GM20431 (cell line): ENCODE results near the gene SPATA1.
"Not testable (repeated sequence)": the region's sequence is repeated elsewhere in the genome, so short reads cannot be mapped to it uniquely, and the experiment has no call there.

ENCODE experiments used
- in situ Hi-C: fragments of 300-500 bp; cut with MseI, MboI; formaldehyde crosslinking; loops from one replicate; pipeline ENCODE4 v1.15.0; 2020; ENCODE audit warnings: low sequenced_read_pairs; ENCODE audit not compliant: unreplicated experiment

Gene SPATA1

DNA sequence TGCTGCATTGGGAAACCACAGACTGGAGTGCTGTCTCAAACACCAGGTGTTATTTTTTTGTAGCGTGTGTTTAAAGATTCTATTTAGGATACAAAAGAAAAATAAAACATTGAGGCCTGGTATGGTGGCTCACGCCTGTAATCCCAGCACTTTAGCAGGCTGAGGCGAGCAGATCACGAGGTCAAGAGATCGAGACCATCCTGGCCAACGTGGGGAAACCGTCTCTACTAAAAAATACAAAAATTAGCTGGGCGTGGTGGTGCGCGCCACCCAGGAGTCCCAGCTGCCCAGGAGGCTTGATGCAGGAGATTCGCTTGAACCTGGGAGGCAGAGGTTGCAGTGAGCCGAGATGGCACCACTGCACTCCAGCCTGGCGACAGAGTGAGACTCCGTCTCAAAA, 1.7 kb downstream of the SPATA1 start:
- in situ Hi-C loops = not testable (repeated sequence)

DNA sequence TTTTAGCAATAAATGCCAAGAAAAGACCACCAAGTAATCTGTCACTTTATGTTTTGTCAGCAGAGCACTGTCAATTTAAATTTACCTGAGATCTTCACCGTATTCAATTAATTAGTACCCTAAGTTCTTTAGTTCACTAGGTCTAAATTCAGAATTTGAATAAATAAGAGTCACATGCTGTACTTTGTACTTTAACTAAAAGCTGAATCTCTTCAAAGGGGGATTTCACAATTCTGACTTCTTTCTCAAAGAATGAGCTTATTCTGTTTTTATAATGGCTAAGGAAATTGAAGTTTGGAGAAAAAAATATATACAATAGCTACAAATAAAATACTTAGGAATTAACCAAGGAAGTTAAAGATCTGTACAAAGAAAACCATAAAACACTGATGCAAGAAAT, 2.3 kb downstream of the SPATA1 start:
- in situ Hi-C loops = no loop called here

DNA sequence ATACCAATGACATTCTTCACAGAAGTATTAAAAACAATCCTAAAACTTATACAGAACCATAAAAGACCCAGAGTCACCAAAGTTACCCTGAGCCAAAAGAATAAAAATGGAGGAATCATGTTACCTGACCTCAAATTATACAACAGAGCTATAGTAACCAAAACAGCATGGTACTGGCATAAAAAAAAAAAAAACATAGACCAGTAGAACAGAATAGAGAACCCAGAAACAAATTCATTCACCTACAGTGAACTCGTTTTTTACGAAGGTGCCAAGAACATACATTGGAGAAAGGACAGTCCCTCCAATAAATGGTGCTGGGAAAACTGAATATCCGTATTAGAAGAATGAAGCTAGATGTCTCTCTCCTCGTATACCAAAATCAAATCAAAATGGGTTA, 2.8 kb downstream of the SPATA1 start:
- in situ Hi-C loops = no loop called here

GRCh38 chr1:84510165-84510564, 4.0 kb downstream of the SPATA1 start:
- in situ Hi-C loops = no loop called here

DNA sequence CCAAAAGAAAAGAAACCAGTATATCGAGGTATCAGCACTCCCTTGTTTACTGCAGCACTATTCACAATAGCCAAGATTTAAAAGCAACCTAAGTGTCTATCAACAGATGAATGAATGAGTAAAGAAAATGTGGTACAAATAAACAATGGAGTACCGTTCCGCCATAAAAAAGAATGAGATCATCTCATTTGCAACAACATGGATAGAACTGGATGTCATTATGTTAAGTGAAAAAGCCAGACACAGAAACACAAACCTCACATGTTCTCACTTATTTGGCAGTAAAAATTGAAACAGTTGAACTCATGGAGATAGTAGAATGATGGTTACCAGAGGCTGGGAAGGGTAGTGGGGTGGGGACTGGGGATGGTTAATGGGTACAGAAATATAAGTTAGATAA, 4.5 kb downstream of the SPATA1 start:
- in situ Hi-C loops = no loop called here

GRCh38 chr1:84524590-84524989, 18.4 kb downstream of the SPATA1 start:
- in situ Hi-C loops = no loop called here

DNA sequence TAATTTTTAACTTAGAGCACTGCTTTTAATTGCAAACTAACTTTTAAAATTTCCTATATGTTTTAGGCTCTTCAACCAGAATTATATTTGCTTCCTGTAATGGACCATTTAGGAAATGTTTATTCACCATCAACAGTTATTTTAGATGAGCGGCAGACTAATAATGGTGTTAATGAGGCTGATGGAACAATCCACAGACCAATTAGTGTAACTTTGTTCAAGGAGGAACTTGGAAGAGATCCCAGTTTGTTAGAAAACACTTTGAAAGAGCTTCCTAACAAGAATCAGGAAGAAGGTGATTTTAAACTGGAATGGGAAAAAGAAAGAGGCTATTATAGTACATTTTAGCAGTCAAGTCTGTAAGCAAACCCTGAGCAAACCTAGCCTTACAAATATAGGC, 19.6 kb downstream of the SPATA1 start:
- in situ Hi-C loops = no loop called here

DNA sequence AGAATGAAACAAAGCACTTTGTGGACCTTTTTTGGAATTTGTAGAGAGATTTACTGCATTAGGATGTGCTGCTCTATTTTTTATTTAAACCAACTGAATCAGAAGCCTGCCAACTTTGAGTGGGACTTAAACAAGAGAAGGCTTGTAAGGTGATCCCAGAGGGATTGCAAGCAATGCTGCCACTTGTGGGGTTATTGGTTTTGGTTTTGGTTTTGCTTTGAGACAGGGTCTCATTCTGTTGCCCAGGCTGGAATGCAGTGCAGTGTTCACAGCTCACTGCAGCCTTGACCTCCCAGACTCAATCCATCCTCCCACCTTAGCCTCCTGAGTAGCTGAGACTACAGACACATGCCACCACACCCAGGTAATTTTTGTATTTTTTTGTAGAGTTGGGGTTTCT, 32.4 kb downstream of the SPATA1 start:
- in situ Hi-C loops = no loop called here

DNA sequence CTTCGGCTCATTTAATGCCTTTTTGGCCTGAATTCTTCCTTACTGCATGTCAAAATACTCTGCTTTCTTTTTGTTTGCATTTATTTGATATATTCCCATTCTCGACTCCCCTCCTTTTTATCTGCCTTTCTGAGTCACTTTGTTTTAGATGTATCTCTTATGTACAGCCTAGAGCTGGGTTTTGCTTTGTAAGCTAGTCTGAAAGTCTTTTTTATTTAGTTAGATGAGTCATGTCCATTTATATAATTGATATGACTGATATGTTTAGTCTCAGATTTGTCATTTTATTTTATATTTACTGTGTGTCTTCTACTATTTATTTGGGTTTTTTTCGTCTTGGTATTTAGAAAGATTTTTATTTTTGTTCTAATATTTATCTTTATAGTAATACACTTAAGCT, 33.8 kb downstream of the SPATA1 start:
- in situ Hi-C loops = no loop called here

DNA sequence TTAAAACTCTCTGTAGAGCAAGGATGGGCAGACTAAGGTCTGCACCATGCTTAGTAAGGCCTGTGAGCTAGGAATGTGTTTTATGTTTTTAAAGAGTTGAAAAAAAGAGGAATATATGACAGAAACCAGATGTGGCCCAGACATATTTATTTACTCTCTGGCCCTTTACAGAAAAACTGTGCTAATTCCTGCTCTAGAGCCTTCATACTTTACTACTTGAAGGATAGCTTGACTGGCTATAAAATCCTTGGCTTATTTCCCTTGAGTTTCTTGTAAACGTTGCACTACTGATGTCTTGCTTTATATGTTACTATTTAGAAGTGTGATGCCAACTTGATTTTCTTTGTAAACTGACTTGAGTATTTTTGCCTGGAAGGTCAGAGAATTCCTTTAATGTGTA, 34.6 kb downstream of the SPATA1 start:
- in situ Hi-C loops = no loop called here

DNA sequence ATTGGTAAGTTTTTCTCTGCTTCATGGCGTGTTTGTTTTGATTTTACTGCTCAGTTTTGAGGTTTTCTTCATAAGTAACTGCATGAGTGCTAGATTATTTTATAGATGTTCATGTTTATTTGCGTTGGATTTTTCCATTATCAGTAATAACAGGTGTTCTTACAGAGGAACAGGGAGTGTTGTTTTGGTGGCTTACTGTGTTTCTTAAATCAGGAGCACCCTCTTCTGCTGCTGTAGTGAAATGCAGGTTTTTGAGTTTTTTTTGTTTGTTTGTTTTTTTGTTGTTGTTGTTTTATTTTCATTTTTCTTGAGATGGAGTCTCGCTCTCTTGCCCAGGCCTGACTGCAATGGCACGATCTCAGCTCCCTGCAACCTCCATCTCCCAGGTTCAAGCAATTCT, 35.5 kb downstream of the SPATA1 start:
- in situ Hi-C loops = no loop called here

GRCh38 chr1:84550826-84551225, 44.6 kb downstream of the SPATA1 start:
- in situ Hi-C loops = no loop called here

DNA sequence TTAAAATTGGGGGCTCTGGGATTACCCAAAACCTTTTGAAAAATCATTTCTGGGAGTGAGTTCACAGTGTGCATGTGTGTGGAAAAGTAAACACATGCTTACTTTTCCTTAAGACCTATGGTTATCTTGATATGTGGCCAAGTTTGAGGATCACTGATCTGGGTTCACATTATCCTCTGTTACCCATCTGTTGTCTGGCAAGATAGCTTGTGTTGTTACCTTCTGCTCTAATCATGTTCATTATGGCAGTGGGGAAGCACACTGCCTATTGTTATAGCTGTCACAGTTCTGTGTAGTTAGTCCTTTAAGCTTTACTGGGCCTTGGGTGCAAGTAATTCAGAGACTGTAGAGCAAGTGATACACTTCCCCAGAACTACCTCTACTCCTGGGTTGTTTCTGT, 63.0 kb downstream of the SPATA1 start:
- in situ Hi-C loops = no loop called here

DNA sequence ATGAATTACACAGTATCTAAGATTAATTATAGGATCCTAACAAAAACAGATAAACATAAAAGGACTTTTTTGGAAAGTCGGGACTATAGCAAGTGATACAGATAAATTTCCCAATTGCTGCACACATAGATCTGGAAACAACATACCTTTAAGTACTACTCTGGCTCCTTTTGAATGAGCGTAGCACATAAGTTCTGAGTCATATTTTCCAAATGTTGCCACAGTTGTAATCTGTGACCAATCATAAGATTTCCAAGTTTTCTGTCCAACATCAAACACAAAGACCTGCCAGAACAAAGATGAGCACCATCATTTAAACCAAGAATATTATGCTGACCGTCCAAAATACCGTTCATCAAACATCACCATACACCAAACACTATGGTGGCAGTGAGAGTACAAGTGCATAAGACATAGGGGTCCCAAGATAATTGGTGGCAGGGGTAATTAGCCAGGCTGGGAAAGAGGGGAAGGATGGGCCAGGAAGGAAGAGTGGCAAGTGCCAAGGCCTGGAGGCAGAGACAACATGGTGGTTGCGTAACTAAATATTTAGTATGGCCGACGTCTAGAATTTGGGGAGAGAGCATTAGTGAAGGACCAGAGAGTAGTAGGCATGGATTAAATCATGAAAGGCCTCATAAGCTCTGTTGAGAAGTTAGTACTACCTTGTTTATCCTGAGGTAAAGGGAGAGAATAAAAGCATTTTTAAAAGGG, 64.4 kb downstream of the SPATA1 start:
- in situ Hi-C loops = no loop called here

DNA sequence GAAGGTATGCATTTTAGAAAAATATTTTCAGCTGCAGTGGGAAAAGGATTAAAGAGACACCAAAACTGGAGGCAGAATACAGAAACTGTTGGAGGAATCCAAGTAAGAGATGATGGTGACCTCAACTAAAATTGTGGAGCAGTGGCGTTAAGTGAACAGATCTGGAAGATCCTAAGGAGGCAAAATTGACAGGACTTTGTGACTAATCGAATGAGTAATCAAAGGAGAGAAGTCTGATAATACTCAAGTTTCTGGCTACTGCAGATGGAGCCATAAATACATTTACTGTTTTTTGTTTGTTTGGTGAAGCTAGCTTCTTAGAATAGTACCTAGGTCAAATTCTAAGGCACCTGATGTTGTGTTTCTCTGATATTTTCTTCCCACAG, 65.0 kb downstream of the SPATA1 start:
- in situ Hi-C loops = no loop called here

GRCh38 chr1:84573481-84573966, 67.3 kb downstream of the SPATA1 start:
- in situ Hi-C loops = no loop called here

GRCh38 chr1:84573967-84574842, 68.0 kb downstream of the SPATA1 start, which contains the start of gene CTBS:
CTBS (minus strand) TSS chr1:84574440; CDS start chr1:84574415, 25 bp downstream.
- in situ Hi-C loops = no loop called here

DNA sequence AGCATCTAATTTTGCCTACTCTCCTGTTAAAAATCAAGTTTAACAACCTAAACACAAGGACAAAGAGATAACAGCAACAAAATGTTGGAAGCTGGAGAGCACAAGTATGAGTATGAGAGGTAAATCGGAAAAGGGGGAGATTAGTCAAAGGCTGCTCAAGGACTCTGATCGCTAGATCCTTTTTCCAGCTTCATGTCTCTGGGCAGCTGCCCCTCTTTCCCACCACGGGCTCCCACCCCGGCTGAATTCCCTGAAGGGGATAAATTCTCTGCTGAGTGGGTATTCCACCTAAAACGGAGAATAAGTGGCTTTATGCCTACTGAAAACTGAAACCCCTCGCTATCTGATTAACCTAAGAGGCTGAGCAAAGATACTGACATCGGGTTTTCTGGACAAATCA, 68.8 kb downstream of the SPATA1 start:
- in situ Hi-C loops = no loop called here

DNA sequence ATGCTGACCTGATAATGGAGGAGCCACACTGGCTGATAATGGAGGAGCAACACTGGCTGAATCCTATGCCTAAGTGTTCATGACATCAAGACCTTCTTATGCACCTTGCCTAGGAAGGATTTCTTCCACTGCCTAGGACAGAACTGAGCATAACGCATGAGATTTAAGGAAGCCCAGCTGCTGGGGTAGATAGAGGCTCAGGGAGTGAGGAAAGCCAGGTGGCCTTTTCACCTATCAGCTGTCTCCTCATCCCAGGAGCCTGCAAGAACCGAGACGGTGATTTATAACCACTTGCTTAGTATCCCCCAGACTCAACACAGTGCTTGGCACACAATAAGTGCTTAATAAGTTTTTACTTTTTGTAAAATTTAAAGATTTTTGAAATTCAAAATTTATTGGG, 75.5 kb downstream of the SPATA1 start:
- in situ Hi-C loops = no loop called here

DNA sequence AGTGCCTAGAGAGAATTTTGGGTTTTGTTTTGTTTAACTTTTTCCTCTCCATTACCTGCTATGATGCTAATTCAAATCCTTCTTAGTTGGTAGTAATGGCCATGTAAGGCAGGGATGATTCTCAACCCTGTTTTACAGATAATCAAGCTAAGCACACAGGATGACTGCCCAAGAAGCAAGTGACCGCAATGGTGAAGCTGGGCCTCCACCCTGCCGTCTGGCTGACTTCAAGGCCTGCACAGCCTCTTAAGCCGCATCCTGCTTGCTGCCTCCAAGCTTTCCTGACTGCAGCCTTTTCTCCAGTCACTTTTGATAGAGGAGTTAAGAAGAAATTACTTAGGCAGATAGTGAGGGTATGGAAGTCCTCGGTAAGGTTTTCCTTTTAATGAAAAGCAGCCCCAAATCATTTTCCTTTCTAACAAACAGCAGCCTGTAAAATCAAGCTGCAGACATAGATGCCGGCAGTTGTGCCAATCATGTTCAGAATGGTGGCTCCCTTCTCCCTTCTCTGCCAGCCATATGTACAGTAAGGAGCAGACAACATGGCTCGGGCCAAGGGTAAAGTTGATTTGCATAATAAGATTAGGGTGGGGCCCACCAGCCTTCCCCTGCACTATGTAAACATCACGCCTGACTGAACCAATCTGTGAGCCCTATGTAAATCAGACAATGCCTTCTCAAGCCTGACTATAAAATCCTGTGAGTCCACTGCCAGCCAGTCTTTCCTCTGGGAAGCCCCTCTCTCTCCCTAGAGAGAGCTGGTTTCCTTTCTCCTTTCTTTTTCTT, 76.8 kb downstream of the SPATA1 start:
- in situ Hi-C loops = no loop called here

DNA sequence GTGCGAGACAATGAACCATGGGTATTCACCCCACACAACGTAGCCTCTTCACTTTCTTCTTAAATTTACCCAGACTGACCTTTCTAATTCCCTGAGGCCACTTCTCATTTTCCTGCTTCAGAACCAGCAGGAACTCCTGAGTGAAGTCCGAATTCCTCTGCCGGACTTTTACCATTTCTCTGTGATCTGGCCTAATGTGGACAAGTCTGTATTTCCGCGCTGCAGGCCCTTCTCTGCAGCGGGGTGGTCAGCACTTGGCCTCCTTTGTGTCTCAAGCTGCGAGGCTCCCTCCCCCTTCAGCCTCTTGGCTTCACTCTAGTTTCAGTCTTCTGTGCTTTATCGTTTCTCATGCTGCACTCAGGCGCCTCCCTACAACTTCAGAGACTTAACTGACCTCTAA, 77.5 kb downstream of the SPATA1 start:
- in situ Hi-C loops = no loop called here
